Rectal smooth muscle tissue (tissue), 1 donor: ENCODE measurements around the gene SLC39A2.
"Not testable (repeated sequence)": the region's sequence is repeated elsewhere in the genome, so short reads cannot be mapped to it uniquely, and the experiment has no call there.

Experiments used
- H3K27ac ChIP-seq: one replicate; pipeline ENCODE4 v1.7.0; 2013; ENCODE audit warnings: low read depth, low read length, inconsistent platforms
- H3K27me3 ChIP-seq: one replicate; pipeline ENCODE4 v1.7.0; 2013; ENCODE audit warnings: low read length; ENCODE audit not compliant: control insufficient read depth, insufficient read depth
- H3K36me3 ChIP-seq: one replicate; pipeline ENCODE4 v1.7.0; 2013; ENCODE audit warnings: low read length; ENCODE audit not compliant: control insufficient read depth, insufficient read depth
- H3K4me1 ChIP-seq: one replicate; pipeline ENCODE4 v1.7.0; 2013; ENCODE audit warnings: low read length; ENCODE audit not compliant: control insufficient read depth, insufficient read depth
- H3K4me3 ChIP-seq: one replicate; pipeline ENCODE4 v1.7.0; 2013; ENCODE audit warnings: low read length
- H3K9ac ChIP-seq: one replicate; pipeline ENCODE4 v1.7.0; 2013; ENCODE audit warnings: low read length

SLC39A2 gene

DNA sequence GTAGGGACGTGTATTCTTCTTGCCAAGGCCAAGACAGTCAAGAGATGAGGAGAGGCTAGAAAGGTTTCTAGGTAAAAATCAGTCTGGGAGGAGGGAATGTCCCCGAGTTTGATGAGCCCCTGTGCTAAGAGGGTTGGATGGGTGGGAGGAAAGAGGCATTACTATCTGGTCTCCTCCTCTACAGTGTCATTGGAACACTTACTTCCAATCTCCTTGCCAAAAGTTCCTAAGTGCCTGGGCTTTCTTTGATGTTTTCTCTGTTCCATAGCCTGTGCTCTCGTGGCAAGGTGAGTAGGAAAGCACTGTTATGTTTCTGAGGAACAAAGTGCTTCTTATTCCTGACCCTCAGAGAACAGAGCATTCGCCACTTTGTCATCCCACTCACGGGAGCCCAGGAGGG, 35.6 kb downstream of the SLC39A2 start, which contains the start of gene RNASE13:
TSS of gene RNASE13 (minus strand) at position 101 of the 400 bp plus-strand sequence. CDS start 519 bp downstream, outside the sequence.
- H3K27me3 ChIP-seq: no peaks in the 10 kb centered on the region
- H3K27ac ChIP-seq: no peak within 1 kb of the TSS
- no peaks in the 10 kb centered on the region for H3K36me3 ChIP-seq
- H3K4me1 ChIP-seq: peaks cover 12% of the 10 kb centered on the region
- no peak within 1 kb of the TSS for H3K9ac ChIP-seq
- H3K4me3 ChIP-seq: no peak within 1 kb of the TSS

DNA sequence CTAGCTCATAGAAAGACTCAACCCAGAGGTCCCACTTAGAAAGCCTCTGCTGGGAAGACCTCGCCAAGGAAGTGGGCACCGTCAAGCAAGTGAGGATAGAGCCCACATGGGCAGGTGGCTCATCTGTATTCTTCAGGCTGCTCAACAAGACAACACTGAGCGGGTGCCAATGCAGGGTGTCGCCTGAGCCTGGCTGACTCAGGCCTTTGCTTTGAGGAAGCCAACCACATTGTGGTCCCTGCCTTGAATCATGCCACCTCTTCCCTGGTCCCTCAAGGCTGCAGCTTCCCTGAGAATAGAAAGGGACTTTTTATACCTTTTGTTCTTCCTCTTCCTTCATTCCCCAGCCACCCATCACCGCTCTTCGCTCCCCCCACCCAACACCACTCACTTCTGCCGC, 37.7 kb downstream of the SLC39A2 start:
- Histone ChIP-seq H3K36me3 (no peaks in the 10 kb centered on the region), H3K27ac (no peak overlapping the region), H3K4me3 (no peak overlapping the region), H3K4me1 (peaks cover 16% of the 10 kb centered on the region), H3K9ac (no peak overlapping the region), H3K27me3 (no peaks in the 10 kb centered on the region)

DNA sequence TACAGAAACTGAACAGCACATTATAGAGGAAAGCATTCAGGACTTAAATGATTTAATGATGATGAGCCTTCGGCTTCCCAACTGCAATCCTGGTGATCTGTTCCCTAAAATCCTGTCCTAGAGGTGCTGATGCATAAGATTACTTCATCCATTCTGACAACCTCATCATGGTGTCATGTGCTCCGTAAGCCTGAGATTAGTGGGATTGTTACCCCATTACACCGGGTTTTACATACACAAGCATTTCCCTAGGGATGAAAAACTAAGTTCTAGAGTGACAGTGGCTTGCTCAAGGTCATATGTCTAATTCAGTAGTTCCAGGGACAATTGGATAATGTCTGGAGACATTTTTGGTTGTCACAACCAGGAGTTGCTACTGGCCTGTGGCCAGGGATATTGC, 38.1 kb downstream of the SLC39A2 start:
- H3K9ac ChIP-seq: no peak overlapping the region
- no peaks in the 10 kb centered on the region for H3K27me3 ChIP-seq
- H3K4me1 ChIP-seq: peaks cover 16% of the 10 kb centered on the region
- H3K4me3 ChIP-seq: no peak overlapping the region
- H3K27ac ChIP-seq: no peak overlapping the region
- no peaks in the 10 kb centered on the region for H3K36me3 ChIP-seq

DNA sequence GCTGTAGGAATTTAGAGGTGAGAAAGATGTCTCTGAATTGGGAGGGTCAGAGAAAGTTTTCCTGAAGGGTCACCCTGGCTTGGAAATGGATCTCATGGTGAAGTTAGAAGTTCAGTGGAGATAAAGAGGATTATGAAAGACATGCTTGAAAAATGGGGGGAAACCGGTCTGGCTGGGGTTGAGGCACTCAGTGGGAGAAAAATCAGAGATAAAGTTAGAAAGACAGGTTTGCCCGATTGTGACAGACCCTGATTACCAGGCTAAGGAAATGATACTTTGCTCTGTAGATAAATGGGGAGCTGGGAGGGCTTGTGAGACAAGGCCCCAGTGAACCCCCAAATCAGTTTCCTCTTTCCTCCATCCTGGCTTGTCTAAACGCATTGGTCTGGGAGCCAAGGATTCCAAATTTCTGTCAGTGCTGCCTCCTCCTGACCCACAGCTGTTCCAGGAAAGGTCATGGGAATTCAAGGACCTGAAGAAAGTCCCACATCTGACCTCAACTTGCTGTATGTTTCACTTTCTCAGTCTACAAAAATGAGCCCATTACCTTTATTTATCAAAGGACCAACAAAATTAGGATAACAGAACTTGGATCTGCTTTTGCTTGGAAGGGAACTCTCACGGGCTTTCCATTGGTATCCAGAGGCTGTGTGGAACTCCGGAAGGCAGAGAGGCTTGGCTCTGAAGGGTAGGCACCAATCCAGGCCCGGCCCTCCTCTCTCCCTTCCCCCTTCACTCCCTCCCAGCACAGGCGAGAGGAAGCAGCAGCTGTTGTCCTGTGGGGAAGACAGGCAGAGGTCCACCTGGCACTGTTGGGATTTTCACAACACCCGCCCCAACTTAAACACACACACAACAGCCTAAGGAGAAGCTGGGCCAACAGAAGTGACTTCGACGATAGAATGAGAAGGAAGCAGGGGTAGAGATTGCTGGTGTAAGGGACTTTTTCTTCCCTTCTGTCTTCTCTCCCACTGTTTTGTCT, 39.6 kb downstream of the SLC39A2 start:
- H3K9ac ChIP-seq: peak overlapping the region; percentile 27
- peak overlapping the region; percentile 85 for H3K27ac ChIP-seq
- H3K27me3 ChIP-seq: no peaks in the 10 kb centered on the region
- H3K4me3 ChIP-seq: peak overlapping the region; percentile 32
- peaks cover 16% of the 10 kb centered on the region for H3K4me1 ChIP-seq
- H3K36me3 ChIP-seq: no peaks in the 10 kb centered on the region

DNA sequence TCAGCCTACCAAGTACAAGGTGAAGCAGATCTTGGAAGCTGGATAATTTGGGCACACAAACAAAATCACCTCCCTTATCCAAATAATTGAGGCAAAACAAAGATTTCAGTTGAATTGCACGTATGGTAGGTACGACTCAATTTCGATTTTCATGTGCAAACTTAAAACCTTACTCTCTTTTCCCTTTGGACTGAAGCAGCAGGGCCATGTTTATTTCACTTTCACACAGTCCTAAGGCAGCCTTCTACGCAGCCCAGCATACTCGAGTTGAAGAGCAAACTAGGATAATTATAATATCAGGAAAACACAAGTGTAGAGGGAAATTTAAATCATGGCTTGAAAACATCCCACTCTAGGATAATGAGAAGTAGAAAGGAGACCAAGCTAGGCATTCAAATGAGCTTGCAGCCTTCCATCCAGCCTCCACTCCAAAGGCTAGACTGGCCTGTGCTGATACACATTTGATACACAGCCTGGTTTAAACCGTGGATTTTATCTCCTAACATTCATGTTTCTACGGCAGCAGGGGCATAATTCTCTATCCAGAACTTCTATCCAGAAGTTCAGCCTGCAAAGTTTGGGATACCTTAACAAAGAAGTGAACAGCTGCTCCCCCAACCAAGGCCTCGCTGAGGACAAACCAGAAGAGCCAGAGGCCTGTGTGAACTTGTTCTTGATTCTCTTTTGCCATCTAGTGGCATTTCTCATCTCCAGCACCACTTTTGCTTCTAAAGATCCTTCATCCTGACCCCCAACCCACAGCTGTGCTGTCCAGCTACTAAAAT, 40.7 kb downstream of the SLC39A2 start:
- H3K4me3 ChIP-seq: peak overlapping the region; percentile 32
- H3K27ac ChIP-seq: peak overlapping the region; percentile 85
- H3K36me3 ChIP-seq: no peaks in the 10 kb centered on the region
- no peaks in the 10 kb centered on the region for H3K27me3 ChIP-seq
- H3K9ac ChIP-seq: peak overlapping the region; percentile 27
- H3K4me1 ChIP-seq: peaks cover 16% of the 10 kb centered on the region

DNA sequence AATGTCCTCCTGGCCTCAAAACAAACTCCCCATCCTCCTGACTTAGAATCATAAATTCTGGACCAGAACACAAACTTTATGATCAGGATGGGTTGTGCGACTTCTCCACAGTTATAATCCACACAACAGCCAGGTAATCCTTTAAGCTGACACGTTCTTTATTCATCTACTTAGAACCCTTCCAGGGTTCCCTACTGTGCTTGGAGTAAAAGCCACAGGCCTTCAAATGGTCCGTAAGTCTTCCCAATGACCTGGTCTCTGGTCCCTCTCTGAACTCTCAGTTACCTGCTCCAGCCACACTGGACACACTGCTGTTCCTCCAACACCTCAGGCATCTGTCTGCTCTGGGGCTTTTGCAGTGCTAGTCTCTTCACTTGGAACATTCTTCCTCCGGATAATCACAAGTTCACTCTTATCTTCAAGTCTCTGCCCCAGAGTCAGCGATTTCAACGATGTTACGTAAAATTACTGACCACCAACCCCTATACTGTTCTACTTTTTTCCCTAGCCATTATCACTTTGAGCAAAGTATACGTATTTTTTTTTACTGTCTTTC, 41.4 kb downstream of the SLC39A2 start:
- Histone ChIP-seq H3K4me3 (no peak overlapping the region), H3K27ac (no peak overlapping the region), H3K36me3 (no peaks in the 10 kb centered on the region), H3K27me3 (no peaks in the 10 kb centered on the region), H3K4me1 (peaks cover 16% of the 10 kb centered on the region), H3K9ac (no peak overlapping the region)

DNA sequence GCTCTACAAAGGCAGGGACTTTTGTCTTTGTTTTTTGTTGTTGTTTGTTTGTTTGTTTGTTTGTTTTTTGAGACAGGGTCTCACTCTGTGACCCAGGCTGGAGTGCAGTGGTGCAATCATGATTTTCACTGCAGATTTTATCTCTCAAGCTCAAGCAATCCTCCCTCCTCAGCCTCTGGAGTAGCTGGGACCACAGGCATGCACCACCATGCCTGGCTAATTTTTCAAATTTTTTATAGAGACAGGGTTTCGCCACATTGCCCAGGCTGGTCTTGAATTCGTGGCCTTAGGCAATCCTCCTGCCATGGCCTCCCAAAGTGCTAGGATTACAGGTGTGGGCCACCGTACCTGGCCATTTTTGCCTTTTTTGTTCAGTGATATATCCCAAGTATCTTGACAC, 41.8 kb downstream of the SLC39A2 start:
- not testable (repeated sequence) for H3K9ac ChIP-seq, H3K27me3 ChIP-seq, H3K4me3 ChIP-seq, H3K27ac ChIP-seq, H3K36me3 ChIP-seq
- H3K4me1 ChIP-seq: peaks cover 16% of the 10 kb centered on the region

DNA sequence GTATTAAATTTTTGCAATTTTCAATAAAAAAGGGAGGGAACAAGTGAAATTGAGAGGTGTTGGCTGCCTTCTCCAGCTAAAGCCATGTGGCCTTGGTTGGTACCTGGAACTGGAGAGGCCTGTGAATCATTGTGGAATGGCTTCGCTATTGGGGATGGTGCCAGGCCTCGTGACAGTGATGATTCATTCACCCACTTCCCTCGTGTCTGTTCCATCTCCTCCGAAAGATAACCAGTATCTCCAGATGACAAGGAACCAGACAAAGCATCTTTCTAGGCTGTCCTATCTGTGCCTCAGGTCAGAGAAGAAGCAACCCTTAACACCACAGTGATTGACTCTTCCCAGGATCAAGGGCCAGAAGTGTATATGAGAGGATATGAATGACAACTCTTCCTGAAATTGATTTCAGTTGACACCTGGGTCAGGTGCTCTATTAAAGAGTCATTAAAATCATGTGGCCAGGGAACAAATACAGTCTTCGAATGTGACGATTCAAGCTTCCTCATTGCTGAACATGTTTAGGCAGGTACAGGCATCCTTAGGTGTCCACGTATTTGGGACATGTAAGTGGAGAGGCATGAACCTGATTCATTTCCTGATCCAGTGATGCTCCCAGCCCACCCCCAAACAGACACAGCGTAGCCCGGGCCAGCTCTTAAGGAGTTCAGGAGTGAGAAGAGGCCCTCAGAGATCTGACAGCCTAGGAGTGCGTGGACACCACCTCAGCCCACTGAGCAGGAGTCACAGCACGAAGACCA, 42.8 kb downstream of the SLC39A2 start, which contains the start of gene RNASE7:
TSS of gene RNASE7 (plus strand) at position 687 of the 758 bp plus-strand sequence. CDS start 631 bp downstream, outside the sequence.
- no peak within 1 kb of the TSS for H3K4me3 ChIP-seq
- H3K4me1 ChIP-seq: peaks cover 16% of the 10 kb centered on the region
- H3K36me3 ChIP-seq: no peaks in the 10 kb centered on the region
- H3K9ac ChIP-seq: no peak within 1 kb of the TSS
- H3K27me3 ChIP-seq: no peaks in the 10 kb centered on the region
- no peak within 1 kb of the TSS for H3K27ac ChIP-seq

DNA sequence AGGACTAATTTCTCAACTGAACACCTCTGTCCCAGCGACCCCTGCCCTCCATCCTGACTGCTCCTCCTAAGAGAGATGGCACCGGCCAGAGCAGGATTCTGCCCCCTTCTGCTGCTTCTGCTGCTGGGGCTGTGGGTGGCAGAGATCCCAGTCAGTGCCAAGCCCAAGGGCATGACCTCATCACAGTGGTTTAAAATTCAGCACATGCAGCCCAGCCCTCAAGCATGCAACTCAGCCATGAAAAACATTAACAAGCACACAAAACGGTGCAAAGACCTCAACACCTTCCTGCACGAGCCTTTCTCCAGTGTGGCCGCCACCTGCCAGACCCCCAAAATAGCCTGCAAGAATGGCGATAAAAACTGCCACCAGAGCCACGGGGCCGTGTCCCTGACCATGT, 43.8 kb downstream of the SLC39A2 start:
- peaks cover 16% of the 10 kb centered on the region for H3K4me1 ChIP-seq
- H3K27me3 ChIP-seq: no peaks in the 10 kb centered on the region
- H3K27ac ChIP-seq: no peak overlapping the region
- H3K36me3 ChIP-seq: no peaks in the 10 kb centered on the region
- no peak overlapping the region for H3K9ac ChIP-seq
- no peak overlapping the region for H3K4me3 ChIP-seq

DNA sequence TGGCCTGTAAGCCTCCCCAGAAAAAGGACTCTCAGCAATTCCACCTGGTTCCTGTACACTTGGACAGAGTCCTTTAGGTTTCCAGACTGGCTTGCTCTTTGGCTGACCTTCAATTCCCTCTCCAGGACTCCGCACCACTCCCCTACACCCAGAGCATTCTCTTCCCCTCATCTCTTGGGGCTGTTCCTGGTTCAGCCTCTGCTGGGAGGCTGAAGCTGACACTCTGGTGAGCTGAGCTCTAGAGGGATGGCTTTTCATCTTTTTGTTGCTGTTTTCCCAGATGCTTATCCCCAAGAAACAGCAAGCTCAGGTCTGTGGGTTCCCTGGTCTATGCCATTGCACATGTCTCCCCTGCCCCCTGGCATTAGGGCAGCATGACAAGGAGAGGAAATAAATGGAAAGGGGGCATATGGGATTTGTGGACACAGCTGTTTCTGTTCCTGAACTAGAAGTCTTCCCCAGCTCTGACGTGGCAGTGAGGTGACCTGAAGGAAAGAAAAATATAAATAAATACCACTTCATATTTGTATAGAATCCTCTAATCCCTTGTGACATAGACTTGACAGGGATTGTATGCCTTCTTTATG, 44.4 kb downstream of the SLC39A2 start:
- H3K9ac ChIP-seq: no peak overlapping the region
- no peaks in the 10 kb centered on the region for H3K27me3 ChIP-seq
- peaks cover 14% of the 10 kb centered on the region for H3K4me1 ChIP-seq
- H3K36me3 ChIP-seq: no peaks in the 10 kb centered on the region
- H3K4me3 ChIP-seq: no peak overlapping the region
- no peak overlapping the region for H3K27ac ChIP-seq

DNA sequence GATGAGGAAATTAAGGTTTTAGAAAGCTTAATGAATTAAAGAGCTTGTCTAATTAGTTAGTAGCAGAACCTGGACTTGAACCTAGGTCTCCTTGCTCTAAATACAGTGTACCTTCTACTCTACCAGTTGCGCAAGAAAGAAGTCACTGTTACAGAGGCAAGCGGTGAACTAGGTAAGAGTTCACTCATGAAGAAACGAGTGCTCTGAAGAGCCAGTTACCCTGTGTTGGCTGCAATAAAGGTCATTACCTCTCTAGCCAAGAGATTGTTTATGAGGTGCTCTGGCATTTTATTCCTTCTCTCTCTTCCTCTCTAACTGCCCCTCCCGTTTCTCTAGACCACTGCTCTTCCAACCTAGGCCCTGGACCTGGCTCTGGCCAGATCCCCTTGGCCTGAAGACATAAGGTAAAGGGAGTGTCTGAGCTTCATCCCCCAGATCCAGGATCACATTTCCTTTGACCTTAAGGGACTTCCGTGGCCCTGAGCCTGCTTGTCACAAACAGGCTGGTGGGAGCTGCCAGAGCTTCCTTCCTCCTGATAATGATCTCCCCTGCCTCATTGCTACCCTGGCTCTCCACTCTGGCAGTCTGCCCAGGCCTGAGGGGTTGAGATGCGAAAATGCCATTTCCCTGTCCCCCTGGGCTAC, 45.0 kb downstream of the SLC39A2 start:
- Histone ChIP-seq H3K27me3 (no peaks in the 10 kb centered on the region), H3K36me3 (no peaks in the 10 kb centered on the region), H3K4me3 (no peak overlapping the region), H3K27ac (no peak overlapping the region), H3K4me1 (peaks cover 10% of the 10 kb centered on the region), H3K9ac (no peak overlapping the region)
